HFFc6 (cell line): ENCODE results near the gene COMMD4. TPM values are rescaled to one million over a fixed set of nuclear protein-coding genes. Genes with fewer than 3 reads are reported as not detected.

ENCODE experiments used
- DNase-seq: peaks from one replicate; pipeline ENCODE4 v3.0.0-alpha.2; 2018
- H3K27ac Mint-ChIP-seq: 2 replicates; pipeline ENCODE4 v1.8.0; 2020; ENCODE audit warnings: mild to moderate bottlenecking, mixed read lengths
- H3K27me3 Mint-ChIP-seq: 2 replicates; pipeline ENCODE4 v1.8.0; 2021; ENCODE audit warnings: mild to moderate bottlenecking, moderate library complexity, mixed read lengths; ENCODE audit not compliant: insufficient read depth
- H3K36me3 Mint-ChIP-seq: 2 replicates; pipeline ENCODE4 v1.8.0; 2021; ENCODE audit warnings: low read depth, mixed read lengths
- H3K4me1 Mint-ChIP-seq: 2 replicates; pipeline ENCODE4 v1.8.0; 2020; ENCODE audit warnings: low read depth, mixed read lengths
- H3K4me3 Mint-ChIP-seq: 2 replicates; pipeline ENCODE4 v1.8.0; 2020; ENCODE audit warnings: mild to moderate bottlenecking, moderate library complexity, mixed read lengths
- H3K9me3 Mint-ChIP-seq: 2 replicates; pipeline ENCODE4 v1.8.0; 2020; ENCODE audit warnings: mild to moderate bottlenecking, mixed read lengths
- CTCF ChIP-seq: fragments of 200-600 bp; sonication (generic); IDR thresholded peaks from 2 replicates; pipeline ENCODE4 v1.5.0; 2021; ENCODE audit warnings: antibody characterized with exemption, mild to moderate bottlenecking
- total RNA-seq, 6 experiments: library from RNA; stranded (reverse); fragmentation: NEBNext Ultra II Directional; extraction: Animal tissue kit (Norgen Biotek cat#: 25700); gene quantifications; 2 replicates in 1 of 6; 3 replicates in 5 of 6; pipeline ENCODE4 v1.2.3, GENCODE V29; 2021

COMMD4 gene
- total RNA-seq, 6 experiments from 2014 or later: 90.1 to 133 (median 109) TPM

- Mint-ChIP-seq H3K27me3 (no peaks in the 10 kb centered on the region), H3K27ac (no peak overlapping the region), H3K36me3 (0 out of 2 replicates have a peak, but pooled peaks cover 4% of the 10 kb centered on the region), H3K4me1 (no peaks in the 10 kb centered on the region), H3K4me3 (no peak overlapping the region), H3K9me3 (no peaks in the 10 kb centered on the region)
- TF ChIP-seq CTCF: no peak
- no peak for DNase-seq
These were observed 20.7 kb downstream of the COMMD4 start for GRCh38 chr15:75356517-75356916.

DNA sequence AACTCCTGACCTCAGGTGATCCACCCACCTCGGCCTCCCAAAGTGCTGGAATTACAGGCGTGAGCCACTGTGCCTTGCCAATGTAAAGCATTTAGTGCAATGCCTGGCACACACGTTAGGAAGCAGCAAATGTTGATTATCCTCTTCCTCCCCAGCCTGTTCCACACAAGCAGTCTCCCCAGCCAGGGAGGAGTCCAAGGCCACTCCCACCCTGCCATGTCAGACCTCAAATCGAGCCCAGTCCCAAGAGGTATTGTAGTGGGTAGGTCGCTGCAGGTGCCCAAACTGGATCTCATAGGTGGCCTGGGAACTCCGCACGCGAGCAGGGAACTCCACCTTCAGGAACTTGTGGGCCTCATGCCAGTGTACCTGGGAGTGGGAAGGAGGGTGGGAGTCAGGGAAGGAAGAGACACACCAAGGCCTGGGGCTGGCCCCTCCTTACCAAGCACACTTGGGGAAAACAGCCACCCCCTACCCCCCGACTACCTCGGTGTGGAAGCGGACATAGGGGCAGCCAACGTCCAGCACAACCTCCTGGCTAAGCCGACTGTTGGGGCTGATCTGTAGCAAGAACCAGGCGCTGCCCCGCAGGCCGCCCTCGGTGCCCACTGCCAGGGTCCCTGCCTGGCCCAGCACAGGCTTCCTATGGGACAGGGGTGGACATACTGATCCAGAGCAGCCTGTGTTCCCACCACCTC, 22.3 kb downstream of the COMMD4 start:
- 0 out of 2 replicates have a peak, but pooled peaks cover 4% of the 10 kb centered on the region for H3K36me3 Mint-ChIP-seq

DNA sequence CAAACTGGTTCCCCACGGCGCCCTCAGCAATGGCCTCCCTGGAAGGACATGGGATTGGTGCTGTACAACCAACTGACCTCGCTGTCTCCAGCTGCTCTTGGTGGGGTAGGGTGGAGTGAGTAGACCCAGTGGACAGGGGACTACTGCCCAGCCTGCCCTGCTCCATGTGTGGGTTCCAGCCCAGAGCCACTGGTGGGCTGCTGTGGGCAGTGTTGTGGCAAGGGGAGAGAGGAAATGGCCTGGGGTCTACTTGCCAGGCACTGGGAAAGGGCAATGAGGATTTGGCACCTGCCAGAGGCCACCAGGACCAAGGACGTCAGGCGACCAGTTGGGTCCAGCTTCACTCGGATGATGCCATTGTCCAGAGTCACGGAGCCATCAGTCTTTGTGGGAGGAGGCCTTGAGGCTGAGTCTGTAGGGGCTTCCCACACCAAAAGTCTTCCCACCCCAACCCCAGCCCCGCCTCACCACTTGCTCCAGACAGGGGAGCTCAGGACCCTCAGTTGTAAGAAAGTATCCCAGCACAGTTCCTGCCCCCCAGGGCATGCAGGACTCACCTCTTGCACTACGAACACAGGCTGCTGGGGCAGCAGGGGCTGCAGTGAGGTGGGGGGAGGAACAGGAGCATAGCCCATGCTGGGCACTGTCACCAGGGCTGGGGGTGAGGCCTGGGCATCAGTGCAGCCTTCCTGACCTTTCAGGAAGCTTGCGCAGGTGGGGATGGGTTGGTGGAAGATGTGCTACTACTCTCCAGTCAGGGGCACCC, 23.1 kb downstream of the COMMD4 start:
- no peak overlapping the region for H3K27ac Mint-ChIP-seq
- no peaks in the 10 kb centered on the region for H3K9me3 Mint-ChIP-seq
- no peak for TF ChIP-seq CTCF
- H3K27me3 Mint-ChIP-seq: no peaks in the 10 kb centered on the region; the same call in 1 of the 2 replicates
- no peak overlapping the region for H3K4me3 Mint-ChIP-seq
- H3K36me3 Mint-ChIP-seq: 0 out of 2 replicates have a peak, but pooled peaks cover 4% of the 10 kb centered on the region
- H3K4me1 Mint-ChIP-seq: no peaks in the 10 kb centered on the region
- DNase-seq: no peak

More for the DNA sequence above, 22.3 kb downstream of the COMMD4 start:
- Mint-ChIP-seq H3K4me3 (no peak overlapping the region), H3K27me3 (no peaks in the 10 kb centered on the region), H3K4me1 (no peaks in the 10 kb centered on the region), H3K27ac (no peak overlapping the region), H3K9me3 (no peaks in the 10 kb centered on the region)
- DNase-seq: no peak
- TF ChIP-seq CTCF: no peak

- Mint-ChIP-seq H3K9me3 (no peaks in the 10 kb centered on the region), H3K4me3 (no peak overlapping the region), H3K27me3 (peaks cover 1% of the 10 kb centered on the region), H3K36me3 (0 out of 2 replicates have a peak, but pooled peaks cover 5% of the 10 kb centered on the region), H3K27ac (no peak overlapping the region), H3K4me1 (no peaks in the 10 kb centered on the region)
- no peak for TF ChIP-seq CTCF
- no peak for DNase-seq
These were observed 23.8 kb downstream of the COMMD4 start for GRCh38 chr15:75359537-75360250.

DNA sequence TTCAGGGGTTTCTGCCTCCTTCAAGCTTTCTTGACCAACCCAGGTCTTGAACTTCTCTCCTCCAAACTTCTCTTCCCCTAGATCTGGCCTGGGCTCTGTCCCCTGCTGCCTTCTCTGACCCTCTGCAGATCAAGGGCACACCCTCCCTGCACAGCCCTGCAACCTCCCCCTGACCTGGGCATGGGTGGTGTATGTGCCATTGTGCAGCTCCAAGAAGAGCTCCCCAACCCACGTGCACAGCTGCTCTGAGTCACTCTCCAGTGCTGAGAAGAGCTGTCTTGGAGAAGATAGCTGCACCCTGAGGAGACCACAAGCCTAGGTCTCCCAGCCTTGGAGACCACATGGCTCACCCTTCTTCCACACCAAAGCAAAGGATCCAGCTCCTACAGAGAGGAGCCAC, 24.5 kb downstream of the COMMD4 start:
- DNase-seq: no peak
- H3K4me3 Mint-ChIP-seq: no peak overlapping the region; the same call in 1 of the 2 replicates
- H3K9me3 Mint-ChIP-seq: no peaks in the 10 kb centered on the region
- TF ChIP-seq CTCF: no peak
- no peaks in the 10 kb centered on the region for H3K4me1 Mint-ChIP-seq
- H3K27me3 Mint-ChIP-seq: peaks cover 1% of the 10 kb centered on the region
- no peak overlapping the region for H3K27ac Mint-ChIP-seq
- 0 out of 2 replicates have a peak, but pooled peaks cover 9% of the 10 kb centered on the region for H3K36me3 Mint-ChIP-seq
